ENCODE results near the gene MIS18BP1. TPM values are rescaled to one million over a fixed set of nuclear protein-coding genes. Genes with fewer than 3 reads are reported as not detected.

Gene MIS18BP1
- total and polyA plus RNA-seq, 9 of the 15 experiments (the other 6 are each of a cell fraction or from before 2014, with no cell fraction given): 5.0 to 29.1 (median 19.1) TPM

GRCh38 chr14:45249856-45250575 is 3.0 kb downstream of the MIS18BP1 start (continued):
- TF ChIP-seq ZNF431 (CRISPR knock-in tag; IDR thresholded peaks at IDR 0.05): no peak
- no peak for TF ChIP-seq ZNF23 (CRISPR knock-in tag; IDR thresholded peaks at IDR 0.05)
- TF ChIP-seq, protein P1, sequence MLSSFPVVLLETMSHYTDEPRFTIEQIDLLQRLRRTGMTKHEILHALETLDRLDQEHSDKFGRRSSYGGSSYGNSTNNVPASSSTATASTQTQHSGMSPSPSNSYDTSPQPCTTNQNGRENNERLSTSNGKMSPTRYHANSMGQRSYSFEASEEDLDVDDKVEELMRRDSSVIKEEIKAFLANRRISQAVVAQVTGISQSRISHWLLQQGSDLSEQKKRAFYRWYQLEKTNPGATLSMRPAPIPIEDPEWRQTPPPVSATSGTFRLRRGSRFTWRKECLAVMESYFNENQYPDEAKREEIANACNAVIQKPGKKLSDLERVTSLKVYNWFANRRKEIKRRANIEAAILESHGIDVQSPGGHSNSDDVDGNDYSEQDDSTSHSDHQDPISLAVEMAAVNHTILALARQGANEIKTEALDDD (IDR thresholded peaks at IDR 0.05): peak; percentile 97
- no peak for TF ChIP-seq TARDBP (IDR thresholded peaks at IDR 0.05)
- peak; percentile 44 to 57; a peak in 2 of 4 replicates for TF ChIP-seq FOXK2 (conservative IDR thresholded peaks at IDR 0.05 in 1 of 2, IDR thresholded peaks at IDR 0.05 in 1 of 2; ENCODE audit: low read depth in 2 of 2)
- TF ChIP-seq ZBTB49 (CRISPR knock-in tag; IDR thresholded peaks at IDR 0.05; ENCODE audit: borderline replicate concordance): no peak
- no peak for TF ChIP-seq PHF21A (IDR thresholded peaks at IDR 0.05; ENCODE audit: borderline replicate concordance, low read depth)
- TF ChIP-seq, protein P2, sequence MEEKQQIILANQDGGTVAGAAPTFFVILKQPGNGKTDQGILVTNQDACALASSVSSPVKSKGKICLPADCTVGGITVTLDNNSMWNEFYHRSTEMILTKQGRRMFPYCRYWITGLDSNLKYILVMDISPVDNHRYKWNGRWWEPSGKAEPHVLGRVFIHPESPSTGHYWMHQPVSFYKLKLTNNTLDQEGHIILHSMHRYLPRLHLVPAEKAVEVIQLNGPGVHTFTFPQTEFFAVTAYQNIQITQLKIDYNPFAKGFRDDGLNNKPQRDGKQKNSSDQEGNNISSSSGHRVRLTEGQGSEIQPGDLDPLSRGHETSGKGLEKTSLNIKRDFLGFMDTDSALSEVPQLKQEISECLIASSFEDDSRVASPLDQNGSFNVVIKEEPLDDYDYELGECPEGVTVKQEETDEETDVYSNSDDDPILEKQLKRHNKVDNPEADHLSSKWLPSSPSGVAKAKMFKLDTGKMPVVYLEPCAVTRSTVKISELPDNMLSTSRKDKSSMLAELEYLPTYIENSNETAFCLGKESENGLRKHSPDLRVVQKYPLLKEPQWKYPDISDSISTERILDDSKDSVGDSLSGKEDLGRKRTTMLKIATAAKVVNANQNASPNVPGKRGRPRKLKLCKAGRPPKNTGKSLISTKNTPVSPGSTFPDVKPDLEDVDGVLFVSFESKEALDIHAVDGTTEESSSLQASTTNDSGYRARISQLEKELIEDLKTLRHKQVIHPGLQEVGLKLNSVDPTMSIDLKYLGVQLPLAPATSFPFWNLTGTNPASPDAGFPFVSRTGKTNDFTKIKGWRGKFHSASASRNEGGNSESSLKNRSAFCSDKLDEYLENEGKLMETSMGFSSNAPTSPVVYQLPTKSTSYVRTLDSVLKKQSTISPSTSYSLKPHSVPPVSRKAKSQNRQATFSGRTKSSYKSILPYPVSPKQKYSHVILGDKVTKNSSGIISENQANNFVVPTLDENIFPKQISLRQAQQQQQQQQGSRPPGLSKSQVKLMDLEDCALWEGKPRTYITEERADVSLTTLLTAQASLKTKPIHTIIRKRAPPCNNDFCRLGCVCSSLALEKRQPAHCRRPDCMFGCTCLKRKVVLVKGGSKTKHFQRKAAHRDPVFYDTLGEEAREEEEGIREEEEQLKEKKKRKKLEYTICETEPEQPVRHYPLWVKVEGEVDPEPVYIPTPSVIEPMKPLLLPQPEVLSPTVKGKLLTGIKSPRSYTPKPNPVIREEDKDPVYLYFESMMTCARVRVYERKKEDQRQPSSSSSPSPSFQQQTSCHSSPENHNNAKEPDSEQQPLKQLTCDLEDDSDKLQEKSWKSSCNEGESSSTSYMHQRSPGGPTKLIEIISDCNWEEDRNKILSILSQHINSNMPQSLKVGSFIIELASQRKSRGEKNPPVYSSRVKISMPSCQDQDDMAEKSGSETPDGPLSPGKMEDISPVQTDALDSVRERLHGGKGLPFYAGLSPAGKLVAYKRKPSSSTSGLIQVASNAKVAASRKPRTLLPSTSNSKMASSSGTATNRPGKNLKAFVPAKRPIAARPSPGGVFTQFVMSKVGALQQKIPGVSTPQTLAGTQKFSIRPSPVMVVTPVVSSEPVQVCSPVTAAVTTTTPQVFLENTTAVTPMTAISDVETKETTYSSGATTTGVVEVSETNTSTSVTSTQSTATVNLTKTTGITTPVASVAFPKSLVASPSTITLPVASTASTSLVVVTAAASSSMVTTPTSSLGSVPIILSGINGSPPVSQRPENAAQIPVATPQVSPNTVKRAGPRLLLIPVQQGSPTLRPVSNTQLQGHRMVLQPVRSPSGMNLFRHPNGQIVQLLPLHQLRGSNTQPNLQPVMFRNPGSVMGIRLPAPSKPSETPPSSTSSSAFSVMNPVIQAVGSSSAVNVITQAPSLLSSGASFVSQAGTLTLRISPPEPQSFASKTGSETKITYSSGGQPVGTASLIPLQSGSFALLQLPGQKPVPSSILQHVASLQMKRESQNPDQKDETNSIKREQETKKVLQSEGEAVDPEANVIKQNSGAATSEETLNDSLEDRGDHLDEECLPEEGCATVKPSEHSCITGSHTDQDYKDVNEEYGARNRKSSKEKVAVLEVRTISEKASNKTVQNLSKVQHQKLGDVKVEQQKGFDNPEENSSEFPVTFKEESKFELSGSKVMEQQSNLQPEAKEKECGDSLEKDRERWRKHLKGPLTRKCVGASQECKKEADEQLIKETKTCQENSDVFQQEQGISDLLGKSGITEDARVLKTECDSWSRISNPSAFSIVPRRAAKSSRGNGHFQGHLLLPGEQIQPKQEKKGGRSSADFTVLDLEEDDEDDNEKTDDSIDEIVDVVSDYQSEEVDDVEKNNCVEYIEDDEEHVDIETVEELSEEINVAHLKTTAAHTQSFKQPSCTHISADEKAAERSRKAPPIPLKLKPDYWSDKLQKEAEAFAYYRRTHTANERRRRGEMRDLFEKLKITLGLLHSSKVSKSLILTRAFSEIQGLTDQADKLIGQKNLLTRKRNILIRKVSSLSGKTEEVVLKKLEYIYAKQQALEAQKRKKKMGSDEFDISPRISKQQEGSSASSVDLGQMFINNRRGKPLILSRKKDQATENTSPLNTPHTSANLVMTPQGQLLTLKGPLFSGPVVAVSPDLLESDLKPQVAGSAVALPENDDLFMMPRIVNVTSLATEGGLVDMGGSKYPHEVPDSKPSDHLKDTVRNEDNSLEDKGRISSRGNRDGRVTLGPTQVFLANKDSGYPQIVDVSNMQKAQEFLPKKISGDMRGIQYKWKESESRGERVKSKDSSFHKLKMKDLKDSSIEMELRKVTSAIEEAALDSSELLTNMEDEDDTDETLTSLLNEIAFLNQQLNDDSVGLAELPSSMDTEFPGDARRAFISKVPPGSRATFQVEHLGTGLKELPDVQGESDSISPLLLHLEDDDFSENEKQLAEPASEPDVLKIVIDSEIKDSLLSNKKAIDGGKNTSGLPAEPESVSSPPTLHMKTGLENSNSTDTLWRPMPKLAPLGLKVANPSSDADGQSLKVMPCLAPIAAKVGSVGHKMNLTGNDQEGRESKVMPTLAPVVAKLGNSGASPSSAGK (IDR thresholded peaks at IDR 0.05): peak; percentile 46; the same call in 1 of the 2 replicates
- no peak for TF ChIP-seq ZNF586 (CRISPR knock-in tag; conservative IDR thresholded peaks at IDR 0.05)
- no peak for TF ChIP-seq ZNF445 (CRISPR knock-in tag; IDR thresholded peaks at IDR 0.05; ENCODE audit: low read depth)
- no peak for TF ChIP-seq KAT8 (IDR thresholded peaks at IDR 0.05; ENCODE audit: low read depth)
- no peak for TF ChIP-seq ZNF263 (CRISPR knock-in tag; IDR thresholded peaks at IDR 0.05; ENCODE audit: borderline replicate concordance)

All from K562 (cell line).